GM10847 (cell line): ENCODE measurements around the gene WIPI1.

Experiments used
- POLR2A ChIP-seq: IDR thresholded peaks from 2 replicates; pipeline ENCODE4 v1.6.1; 2011; ENCODE audit not compliant: insufficient read length; ENCODE audit errors: extremely low read depth

WIPI1 gene

DNA sequence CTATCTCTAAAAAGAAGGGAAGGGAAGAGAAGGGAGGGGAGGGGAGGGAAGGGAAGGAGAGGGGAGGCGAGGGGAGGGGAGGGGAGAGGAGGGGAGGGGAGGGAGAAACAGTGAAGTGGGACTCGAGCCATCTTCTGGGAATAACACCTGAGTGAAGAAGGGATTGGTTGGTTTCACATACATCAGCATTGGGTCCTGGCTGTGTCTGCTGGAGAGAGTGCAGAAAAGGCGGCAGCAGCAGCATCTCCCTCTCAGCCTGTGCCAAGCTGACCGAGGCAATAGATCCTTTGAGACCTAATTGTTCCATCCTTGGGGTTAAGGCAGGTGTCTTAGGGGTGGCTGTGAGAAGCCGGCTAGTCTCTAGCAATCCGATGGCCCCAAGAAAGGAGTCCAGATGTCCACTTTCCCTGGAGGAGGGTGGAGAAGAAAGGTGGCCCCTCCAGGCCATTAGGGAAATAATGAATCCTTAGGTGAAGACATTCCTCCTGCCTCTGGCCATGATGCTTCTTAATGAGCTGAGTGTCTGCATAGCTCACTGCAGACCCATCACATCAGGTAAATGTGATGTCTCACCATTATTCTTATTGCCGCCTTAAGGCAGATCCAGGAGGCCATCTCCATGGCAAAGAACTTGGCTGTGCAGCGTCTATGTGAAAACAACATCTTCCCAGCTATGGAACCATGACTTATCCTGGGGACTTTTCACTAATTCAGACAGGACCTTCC lies 71.6 kb downstream of the WIPI1 start:
- TF ChIP-seq POLR2A, result no peak

DNA sequence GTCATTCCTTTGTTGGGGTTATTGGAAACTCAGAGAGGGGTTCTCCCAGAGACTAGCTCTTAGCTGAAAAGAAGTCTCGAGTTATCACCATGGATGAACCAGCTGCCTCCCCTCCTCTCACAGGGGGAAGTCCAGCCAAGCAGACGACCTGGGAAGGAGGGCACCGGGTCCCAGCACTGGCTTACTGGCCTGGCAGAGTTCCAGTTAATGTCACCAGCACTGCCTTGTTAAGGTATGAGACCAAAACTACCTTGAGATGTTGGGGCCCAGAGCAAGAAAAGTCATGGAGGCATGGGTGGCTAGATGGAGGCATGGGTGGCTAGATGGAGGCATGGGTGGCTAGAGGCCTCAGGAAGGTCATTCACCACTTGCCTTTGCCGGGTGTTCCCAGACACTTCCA lies 72.4 kb downstream of the WIPI1 start:
- no peak for TF ChIP-seq POLR2A

DNA sequence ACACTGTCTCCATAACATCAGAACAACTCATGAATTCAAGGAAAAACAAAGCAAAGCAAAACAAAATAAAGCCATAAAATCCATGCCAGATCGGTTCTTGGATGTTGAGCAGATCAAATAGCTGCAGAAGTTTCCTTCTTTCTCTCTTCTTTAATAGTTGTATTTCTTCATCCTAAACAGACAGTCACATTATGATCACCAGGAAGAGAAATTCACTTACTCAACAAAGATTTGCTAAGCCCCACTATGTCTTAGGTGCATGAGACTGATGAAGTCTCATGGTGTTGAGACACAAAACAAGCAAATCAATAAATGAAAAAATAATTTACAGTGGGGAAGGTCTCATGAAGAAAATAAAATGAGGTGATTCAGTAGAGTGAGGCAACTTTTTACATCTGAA lies 72.8 kb downstream of the WIPI1 start:
- no peak for TF ChIP-seq POLR2A

DNA sequence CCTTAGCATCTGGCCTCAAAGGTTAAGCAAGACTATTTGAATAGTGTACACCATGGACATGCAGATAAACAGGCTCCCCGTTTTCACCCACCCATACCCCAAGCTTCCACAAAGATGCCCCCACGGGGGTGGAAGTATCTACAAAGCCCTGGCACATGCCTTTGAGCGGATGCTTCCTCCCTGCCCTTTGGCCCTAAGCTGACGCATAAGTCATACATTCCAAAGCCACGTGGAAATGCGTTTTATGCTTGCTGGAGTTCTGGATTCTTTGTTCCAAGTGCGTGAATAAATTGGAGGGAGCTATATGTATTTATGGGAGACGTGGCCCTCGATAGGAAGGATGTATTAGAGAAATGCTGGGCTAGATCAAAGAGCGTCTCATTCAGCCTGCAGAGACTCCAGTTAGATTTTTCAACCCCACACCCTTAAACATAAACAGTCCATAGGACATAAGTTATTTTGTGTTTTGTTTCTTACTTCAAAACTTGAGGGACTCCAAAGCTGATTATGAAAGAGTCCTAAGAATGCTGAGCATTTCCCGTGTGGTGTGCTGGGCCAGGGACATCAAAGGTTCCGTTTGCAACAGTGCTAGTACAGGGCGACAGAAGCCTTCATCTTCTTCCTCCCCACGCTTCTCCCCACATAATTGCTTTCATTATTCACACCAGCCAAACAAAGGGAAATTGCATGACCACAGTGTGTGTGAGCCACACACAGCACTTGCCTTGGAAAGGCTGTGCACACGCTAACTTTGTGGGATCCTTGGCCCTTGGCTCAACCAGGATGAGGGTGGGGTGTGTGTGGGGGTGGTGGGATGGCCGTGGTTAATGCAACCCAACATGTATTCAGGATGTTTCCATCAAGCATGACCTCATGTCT lies 73.6 kb downstream of the WIPI1 start:
- no peak for TF ChIP-seq POLR2A

DNA sequence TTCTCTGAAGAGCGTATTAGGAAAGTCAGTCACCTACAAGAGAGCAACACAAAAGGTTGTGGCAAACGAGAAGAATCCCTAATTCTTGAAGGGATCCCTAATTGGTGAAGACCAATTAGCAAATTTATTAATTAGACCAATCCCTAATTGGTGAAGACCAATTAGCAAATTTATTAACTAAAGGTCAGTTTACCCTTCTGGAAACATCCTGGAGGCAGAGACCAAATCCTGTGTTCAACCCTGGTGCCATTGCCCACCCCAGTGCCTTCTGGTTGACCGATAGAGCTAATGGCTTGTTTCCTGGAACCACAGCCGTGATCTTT lies 74.2 kb downstream of the WIPI1 start:
- TF ChIP-seq POLR2A, result no peak

DNA sequence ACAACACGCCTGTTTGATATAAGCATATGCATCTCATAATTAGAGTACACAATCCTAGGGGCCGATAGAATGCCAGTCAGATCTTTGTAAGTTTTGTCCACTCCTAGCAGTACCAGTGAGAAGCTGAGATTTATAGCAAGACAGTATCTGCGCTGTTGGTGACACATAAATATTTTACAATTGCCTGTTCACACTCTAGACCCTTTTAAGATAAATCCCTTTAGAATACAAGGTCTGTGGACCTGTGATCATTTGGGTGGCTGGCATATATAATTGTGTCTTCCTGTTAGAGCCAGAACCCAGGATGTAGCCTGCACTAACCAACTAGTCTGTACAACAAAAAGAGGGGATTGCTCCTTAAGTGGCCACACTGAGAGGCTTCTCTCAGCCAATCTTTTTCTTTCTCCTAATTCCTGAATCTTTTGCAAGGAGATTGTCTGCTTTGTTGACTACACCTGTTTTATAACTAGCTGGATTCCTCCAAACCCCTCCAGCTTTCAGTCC lies 74.7 kb downstream of the WIPI1 start:
- TF ChIP-seq POLR2A, result no peak

DNA sequence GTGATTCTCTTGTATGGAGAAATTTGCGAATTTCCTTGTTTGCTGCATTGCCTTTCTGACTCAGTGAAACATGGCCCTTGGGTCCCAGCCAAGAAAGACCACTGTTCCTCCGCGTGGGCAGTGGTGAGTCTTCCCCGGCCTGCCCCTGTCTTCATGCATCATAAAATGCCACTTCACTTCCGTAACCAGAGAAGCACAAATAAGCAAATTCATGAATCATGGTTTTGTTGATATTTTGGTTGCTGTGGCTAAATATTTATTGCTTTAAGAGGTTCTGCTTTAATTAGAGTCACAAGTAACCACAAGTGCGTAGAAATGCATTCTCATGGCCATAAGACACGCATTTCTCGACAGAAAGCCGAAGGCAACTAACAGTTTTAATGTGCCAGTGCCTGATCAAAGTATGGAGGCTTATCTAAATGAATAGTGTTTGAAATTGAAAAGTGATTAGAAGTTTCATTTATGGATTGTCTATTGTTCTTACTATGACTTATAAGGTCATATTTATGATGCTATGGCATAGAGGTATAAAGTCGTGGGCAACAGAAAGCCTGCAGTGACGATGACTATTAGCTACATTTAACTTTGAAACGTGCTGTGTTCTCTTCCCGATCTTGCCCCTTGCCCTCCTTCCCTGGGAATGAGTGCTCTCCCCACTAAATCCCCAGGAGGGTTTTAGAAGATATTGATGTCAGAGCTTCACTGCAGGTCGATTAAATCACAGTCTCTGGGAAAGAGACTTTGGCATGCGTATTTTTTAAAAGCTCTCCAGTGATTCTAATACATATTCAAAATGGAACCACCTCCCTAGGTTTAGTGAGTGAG lies 76.0 kb downstream of the WIPI1 start:
- TF ChIP-seq POLR2A, result no peak

DNA sequence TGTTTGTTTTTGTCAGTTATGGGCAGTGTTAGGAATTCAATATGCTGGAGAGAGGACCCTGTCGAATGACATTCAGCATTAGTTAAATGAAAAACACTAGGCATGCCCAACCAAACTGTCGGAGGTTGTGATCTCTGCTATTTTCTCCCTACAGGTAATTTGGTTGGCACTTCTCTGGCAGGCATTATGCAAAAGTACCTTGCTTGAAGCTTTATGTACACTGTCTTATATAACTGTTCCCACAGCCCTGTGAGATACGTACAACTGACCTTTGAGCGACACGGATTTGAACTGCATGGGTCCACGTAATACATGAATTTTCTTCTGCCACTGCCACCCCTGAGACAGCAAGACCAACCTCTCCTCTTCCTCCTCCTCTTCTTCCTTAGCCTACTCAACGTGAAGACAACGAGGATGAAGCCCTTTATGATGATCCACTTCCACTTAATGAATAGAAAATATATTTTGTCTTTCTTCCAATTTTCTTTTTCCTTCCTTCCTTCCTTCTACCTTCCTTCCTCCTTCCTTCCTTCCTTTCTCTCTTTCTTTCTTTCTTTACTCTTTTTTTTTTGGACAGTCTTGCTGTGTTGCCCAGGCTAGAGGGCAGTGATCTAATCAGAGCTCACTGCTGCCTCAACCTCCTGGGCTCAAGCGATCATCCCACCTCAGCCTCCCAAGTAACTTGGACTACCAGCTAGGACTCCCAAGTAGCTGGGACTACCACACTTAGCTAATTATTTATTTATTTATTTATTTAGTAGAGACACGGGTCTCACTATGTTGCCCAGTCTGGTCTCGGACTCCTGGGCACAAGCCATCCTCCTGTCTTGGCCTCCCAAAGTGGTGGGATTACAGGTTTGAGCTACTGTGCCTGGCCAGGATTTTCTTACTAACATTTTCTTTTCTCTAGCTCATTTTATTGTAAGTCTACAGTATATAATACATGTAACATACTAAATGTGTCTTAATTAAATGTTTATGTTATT lies 77.3 kb downstream of the WIPI1 start:
- no peak for TF ChIP-seq POLR2A

DNA sequence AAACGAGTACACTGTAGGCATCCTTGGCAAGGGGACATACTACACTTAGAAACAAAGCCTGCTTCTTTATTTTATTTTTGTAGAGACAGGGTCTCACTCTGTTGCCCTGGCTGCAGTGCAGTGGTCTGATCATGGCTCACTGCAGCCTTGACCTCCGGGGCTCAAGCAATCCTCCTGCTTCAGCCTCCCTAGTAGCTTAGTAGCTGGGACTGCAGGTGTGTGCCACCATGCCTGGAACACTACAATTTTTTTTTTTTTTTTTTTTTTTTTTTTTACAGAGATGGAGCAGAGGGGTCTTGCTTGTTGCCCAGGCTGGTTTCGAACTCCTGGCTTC lies 78.2 kb downstream of the WIPI1 start:
- no peak for TF ChIP-seq POLR2A

DNA sequence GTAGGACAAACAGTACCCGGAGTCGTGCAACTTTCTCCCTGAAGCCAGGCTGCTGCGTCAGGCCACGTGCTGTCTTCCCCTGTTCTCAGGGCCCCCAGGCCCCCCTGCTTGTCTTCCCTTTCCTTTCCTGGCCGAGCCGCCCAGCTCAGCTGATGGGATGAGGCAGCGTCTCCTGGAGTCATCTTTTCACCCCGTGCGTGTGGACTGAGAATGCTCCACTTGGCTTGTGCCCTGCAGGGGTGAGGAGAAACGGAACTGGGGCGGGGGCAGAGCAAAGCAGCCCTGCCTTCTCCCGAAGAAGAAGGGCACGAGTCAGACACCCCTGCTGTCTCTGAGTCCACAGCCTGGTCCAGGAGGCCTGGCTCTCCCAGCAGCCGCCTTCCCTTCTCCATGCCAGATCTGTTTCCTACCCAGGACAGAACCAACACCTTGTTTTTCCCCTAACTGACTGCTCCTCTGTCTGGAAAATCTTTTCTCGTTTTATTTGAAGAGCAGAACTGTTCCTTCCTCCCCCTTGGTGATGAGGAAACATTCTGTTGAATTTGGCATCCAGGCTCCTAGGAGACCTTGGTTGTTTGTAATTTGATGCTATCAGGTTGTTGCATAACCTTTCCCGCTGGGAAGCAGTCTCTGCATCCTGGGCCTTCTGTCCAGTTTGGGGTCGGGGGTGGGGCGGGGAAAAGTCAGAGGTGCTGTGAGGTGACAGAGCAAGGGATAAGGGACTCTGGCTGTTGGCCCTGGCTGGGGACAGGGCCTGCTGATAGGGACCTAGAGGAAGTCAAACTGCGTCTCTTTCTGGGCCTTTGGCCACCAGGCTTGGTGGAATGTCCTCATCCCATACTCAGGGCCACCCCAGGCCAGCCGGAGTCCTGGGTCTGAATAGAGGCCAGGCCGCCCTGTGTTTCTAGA lies 78.8 kb downstream of the WIPI1 start:
- no peak for TF ChIP-seq POLR2A

DNA sequence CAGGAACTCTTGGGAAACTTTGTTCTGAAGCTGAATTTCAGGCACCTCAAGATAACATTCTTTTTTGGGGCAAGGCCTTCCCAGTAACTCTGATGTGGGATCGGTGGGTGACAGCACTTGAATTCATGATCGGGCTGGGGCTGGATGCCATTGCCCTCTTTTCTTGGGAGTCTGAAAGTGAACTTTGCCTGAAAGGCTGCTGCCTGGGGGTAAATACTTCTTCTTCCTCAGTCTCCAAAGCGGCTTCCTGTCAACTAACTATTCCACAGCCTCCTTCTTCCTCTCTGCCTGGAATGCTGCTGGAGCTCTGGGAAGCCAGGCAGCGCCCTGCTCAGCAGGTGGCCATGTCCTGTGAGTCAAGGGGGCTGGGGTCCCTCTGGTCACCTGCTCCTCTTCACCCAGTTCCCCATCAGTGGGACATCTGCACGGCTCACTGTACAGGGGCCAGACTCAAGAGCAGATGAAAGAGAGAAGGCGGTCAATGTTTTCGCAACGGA lies 79.5 kb downstream of the WIPI1 start:
- TF ChIP-seq POLR2A, result no peak

DNA sequence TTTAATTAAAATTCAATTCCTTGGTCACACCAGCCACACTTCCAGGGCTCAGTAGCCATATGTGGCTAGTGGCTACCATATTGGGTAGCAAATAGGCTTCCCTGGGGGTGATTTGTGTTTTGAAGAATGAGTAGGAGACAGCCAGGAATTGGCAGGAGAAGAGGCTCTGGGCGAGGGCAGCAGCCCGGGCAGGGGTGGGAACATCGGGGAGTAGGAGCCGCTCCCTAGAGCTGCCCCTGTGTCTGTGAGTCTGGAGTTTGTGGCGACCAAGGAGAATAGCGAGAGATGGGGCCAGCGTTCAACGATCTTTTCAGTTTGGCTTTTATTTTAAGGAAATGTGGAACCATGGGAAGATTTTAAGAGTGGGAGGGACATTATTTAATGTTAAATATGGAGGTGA lies 81.7 kb downstream of the WIPI1 start:
- no peak for TF ChIP-seq POLR2A
